Stimulated activated naive CD4-positive, alpha-beta T cell (primary cell): Measurements from ENCODE around the gene KRTAP10-1.
"Not testable (repeated sequence)": the region's sequence is repeated elsewhere in the genome, so short reads cannot be mapped to it uniquely, and the experiment has no call there.

ENCODE experiments used
- DNase-seq, 6 experiments: peaks; one replicate each; lab custom pipeline; 2025; lab: John Stamatoyannopoulos, UW

The KRTAP10-1 gene, protein sequence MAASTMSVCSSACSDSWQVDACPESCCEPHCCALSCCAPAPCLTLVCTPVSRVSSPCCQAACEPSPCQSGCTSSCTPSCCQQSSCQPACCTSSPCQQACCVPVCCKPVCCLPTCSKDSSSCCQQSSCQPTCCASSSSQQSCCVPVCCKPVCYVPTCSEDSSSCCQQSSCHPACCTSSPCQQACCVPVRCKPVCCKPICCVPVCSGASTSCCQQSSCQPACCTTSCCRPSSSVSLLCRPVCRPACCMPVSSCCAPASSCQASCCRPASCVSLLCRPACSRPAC

DNA sequence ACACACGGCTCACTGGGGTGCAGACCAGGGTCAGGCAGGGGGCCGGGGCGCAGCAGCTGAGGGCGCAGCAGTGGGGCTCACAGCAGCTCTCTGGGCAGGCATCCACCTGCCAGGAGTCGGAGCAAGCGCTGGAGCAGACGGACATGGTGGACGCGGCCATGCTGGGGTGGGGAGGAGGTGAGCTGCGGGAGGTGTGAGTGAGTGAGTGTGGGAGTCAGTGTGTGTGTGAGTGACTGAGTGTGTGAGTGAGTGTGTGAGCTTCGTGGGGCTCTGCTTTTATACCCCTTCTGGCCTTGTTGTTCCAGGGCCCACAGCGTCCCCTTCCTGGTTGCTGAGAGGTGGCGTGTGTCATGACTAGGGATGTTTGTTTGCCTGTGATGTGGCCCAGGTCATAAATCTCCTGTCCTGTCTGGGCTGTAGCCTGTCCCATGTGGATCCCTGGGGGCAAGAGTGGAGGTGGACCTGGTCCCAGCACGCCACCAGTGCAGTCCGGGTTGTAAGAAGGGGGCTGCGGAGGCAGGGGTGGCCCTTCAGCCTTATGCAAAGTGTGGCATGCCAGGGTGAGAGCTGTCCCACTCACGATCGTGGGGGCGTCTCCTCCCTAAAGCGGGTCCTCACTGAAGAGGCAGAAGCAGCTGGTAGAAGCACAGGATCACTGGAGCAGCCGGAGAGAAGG lies at the start of gene KRTAP10-1:
TSS of gene KRTAP10-1 (minus strand) at position 205 of the 676 bp plus-strand sequence. CDS start at position 160, 45 bp downstream.
- no peak for DNase-seq

DNA sequence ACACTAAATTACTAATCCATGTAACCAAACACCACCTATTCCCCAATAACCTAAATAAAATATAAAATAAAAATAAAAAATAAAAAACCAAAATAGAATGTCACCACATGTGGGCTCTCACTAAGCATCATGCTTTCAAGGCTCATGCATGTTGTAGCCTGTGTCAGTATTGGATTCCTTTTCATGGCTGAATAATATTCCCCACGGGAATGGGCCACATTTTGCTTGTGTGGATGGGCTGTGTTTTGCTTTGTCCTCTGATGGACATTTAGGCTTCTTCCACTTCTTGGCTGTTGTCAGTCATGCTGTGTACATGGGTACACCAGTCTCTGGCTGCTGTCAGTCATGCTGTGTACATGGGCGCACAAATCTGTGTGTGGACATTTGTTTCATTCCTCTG lies 49.1 kb upstream of the KRTAP10-1 start:
- DNase-seq: no peak

DNA sequence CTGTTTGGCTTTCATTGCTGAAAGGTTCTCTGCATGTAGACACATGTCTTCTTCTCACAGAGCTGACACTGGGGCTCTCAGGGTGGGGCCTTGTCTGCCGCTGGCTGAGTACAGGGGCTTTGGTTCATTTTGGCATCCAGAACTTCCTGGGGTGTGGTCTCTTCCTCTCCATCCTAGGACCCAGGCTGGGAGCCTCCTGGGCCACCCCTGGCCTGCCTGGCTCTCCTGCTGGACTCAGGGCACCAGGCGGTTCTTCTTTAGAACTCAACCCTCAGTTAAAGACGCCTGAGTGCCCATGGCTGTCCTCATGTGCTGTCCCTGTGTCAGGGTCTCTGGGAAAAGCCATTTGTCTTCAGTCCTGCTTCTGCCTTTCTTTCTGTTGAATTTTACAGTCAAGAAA lies 45.9 kb upstream of the KRTAP10-1 start:
- DNase-seq: no peak

DNA sequence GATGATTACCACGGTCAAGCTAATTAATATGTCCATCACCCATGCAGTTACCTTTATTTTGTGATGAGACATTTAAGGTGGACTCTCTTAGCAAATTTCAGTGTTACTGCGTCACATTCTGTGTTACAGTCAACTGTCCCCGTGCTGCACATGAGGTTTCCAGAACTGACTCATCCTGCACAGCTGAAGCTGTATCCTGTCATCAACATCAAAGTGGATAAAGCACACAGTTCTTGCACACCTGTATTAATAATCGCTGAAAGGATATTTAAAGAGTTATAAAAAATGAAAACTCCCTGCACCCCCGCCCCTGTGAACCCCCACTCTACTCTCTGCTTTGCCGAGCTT lies 43.8 kb upstream of the KRTAP10-1 start:
- DNase-seq: no peak

DNA sequence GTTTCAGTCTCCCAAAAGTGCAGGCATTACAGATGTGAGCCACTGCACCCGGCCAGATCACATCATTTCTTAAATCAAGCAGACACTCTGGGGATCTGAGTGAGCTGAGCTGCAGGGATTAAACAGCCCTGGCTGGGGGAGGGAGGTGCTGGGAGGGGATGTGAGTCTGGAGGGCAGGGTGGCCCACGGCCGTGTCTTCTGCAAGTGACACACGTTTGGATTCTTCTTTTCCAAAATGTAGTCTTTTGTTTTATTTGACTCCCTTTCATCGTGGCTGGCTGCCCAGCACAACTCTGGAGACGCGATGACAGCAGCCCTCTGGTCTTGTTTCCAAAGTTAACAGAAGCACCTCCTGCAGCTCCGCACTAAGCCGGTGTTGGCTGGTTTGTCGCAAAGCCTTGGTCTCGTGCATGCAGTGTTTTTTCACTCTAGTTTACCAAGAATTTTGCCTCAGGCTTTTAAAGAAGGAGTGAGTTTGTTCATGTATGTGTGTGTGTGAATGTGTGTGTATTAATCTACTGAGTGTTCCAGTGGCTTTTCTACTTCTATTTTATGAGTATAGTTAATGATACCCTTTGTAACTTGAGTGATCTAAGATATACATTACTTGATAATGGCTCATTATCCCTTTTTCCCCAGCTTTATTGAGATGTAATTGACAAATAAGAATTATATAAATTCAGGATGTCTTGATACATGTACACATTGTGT lies 43.2 kb upstream of the KRTAP10-1 start:
- DNase-seq: no peak

DNA sequence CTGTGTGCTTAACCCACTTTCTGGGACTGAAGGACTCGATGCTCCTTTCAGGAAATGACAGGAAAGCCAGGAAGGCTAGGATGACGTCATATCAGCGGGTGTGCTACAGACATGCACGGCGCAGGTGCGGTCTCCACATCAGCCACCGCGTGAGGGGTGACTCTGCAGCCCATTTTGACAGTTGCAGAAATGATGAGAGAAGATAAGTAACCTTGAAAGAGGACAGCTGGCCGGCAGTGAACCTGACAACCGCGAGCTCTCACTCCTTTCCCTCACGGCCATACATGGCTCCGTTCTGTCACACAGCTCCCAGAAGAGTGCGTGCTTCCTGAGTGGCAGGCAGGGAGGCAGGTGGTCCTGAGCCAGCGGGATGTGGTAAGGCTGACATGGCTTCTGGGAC lies 42.1 kb upstream of the KRTAP10-1 start:
- no peak for DNase-seq

DNA sequence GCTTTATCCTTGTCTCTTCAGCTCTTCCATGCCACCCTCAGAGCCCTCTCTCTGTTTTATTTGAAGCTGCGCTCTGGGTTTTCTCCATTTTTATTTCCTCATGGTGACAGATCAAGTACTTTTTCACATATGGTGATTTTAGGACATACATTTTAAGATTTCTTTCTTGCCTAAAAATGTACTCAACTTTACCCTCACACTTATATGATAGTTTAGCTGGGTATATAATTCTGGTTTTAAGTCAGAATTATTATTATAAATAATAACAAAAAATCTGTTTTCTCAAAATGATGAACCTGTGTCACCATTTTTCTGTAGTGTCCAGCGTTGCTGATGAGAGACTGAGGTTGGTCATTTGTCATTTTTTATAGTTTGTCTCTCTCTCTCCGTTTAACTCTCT lies 41.2 kb upstream of the KRTAP10-1 start:
- DNase-seq: no peak

DNA sequence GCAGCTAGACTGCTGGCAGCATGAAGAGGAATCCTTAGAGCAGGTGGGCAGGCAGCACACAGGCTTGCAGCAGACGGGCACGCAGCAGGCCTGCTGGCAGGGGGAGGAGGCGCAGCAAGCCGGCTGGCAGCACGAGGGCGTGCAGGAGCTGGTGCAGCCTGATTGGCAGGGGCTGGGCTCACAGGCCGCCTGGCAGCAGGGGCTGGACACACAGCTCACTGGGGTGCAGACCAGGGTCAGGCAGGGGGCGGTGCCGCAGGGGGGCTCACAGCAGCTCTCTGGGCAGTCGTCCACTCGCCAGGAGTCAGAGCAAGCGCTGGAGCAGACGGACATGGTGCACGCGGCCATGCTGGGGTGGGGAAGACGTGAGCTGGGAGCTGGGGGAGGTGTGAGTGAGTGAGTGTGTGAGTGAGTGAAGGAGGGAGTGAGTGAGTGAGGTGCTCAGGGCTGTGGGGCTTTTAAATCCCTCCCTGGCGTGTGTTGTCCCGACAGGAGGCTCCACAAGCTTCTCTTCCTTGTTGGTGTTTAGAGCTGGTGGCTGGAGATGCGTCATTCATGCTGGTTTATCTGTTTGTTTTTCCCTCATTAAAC lies 40.3 kb upstream of the KRTAP10-1 start, which contains the start of gene KRTAP10-5:
TSS of gene KRTAP10-5 (minus strand) at position 374 of the 591 bp plus-strand sequence. CDS start at position 348, 26 bp downstream.
- DNase-seq: not testable (repeated sequence)

DNA sequence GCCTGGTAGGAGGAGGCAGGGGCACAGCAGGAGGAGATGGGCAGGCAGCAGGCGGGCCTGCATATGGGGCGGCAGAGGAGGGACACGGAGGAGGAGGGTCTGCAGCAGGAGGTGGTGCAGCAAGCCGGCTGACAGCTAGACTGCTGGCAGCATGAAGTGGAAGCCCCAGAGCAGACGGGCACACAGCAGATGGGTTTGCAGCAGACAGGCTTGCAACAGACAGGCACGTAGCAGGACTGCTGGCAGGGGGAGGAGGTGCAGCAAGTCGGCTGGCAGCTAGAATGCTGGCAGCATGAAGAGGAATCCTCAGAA lies 39.8 kb upstream of the KRTAP10-1 start:
- DNase-seq: no peak

DNA sequence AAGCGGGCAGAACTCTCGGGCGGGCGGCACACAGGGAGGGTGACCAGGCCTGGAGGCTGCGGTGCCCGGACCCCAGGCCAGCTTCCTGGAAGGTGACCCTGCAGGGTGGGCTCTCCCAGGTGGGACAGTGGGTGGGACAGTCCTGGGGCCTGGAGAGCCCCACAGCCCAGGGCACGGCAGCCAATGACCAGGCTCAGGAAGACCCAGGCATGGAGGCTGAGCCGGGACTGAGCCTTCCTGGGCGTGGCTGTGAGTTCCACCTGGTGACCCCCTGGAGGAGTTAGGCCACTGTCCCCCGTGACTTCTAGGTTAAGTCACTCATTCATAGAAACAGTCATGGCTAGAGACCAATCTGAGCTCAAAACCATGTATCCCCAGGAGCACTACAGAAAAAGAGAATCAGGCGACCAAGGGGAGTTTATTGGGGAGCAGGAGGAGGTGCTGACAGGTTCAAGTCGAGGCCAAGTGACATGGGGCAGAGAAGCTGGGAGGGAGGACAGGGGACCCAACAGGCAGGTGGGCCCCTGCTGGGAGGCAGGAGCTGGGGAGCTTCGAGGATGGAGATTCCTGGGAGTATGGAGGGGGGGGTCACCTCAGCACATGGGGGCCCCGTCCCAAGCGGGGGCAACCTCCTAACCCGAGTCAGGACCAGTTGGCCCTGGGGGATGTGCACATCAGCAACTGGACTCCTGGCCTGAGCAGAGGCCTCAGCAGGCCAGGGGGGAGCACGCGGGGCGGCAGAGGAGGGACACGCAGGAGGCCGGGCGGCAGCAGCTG lies 39.2 kb upstream of the KRTAP10-1 start:
- no peak for DNase-seq

DNA sequence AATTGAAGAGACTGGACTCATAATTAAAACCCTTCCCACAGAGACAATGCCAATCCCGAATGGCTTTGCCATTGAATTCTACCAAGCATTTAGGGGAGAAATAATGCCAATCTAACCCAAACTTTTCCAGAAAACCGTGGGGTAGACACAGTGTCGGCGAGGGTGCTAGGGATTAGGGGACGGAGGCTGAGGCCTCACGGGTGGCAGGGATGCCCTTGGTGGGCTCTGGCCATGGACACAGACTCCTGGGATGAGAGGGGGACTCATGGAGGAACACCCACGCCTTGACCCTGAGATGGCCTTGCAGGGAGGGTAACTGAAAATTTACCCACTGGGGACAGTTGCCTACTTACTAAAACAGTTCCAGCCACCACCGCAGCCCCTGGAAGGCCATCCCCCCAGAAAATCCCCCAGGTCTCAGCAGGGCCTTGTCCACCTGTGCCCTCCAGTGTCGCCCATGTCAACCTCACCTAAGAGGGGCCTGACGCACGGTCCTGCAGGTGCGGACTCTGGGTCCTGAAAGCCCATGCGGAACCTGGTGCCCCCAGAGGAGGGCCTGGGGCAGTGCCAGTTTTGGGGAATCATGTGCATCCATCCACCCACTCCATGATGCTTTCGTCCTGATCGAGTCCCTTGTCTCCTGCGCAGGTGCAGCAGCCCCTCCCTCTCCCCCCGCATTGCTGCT lies 38.5 kb upstream of the KRTAP10-1 start:
- no peak for DNase-seq

DNA sequence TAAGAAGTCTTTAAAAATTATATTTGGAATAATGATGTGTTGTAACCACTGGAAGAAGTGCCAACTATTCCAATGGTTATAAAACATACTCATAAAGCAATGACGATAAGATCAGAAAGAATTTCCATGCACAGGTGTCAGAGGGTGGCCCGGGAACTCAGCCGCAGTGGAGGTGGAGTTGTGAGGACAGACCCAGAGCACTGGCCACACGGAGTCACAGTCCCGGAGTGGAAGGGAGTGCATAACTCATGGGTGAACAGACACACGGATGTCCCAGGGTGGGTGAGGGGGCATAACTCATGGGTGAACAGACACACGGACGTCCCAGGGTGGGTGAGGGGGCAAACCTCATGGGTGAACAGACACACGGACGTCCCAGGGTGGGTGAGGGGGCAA lies 36.0 kb upstream of the KRTAP10-1 start:
- DNase-seq: no peak

DNA sequence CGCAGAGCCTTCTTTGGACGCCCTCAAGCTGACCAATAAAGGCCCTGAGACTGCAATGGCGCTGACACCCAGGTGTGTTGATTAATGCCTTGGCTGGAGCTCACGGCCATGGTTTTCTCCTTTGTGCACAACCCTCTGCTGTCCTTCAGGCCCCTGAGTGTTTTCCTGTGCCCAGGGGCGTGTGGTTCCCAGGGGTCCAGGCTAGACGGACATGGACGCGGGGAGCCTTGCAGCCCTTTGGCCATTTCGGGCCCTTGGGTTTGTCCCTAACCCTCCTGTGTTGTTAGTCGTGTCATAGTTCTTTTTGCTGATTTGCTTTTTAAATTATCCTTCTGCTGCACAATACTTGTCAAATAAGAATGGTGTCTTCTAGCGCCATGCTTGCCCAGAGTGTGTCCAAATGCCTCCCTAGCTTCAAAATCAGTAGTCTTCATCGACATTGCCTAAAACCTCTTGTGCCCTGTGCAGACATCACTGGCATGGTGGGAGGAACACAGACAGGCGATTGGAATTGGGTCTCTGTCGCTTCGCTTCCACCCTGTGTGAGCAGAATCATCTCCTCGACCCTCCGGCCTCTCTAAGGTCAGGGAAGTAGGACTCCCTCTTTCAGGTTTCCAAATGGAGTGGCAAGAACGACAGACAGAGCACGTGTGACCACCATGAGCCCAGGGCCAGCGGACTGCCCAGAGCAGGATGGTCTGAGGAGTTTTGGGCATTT lies 35.5 kb upstream of the KRTAP10-1 start:
- DNase-seq: no peak

DNA sequence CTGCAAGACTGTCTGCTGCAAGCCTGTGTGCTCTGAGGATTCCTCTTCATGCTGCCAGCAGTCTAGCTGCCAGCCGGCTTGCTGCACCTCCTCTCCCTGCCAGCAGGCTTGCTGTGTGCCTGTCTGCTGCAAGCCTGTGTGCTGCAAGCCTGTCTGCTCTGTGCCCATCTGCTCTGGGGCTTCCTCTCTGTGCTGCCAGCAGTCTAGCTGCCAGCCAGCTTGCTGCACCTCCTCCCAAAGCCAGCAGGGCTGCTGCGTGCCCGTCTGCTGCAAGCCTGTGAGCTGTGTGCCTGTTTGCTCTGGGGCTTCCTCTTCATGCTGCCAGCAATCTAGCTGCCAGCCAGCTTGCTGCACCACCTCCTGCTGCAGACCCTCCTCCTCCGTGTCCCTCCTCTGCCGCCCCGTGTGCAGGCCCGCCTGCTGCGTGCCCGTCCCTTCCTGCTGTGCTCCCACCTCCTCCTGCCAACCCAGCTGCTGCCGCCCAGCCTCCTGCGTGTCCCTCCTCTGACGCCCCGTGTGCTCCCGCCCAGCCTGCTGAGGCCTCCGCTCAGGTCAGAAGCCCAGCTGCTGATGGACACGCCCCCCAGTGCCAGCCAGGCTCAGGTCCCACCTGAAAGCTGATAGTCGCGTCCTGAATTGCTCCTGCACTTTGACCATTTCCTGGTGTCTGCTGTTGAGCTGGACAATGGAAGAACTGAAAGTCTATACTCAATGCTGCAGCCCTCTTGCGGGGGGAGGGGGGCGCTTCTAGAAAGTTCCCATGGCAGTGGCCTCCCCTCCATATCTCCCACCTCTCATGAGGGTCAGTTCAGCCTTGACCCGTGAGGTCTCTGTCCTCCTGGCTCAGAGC lies 34.7 kb upstream of the KRTAP10-1 start:
- DNase-seq: no peak

DNA sequence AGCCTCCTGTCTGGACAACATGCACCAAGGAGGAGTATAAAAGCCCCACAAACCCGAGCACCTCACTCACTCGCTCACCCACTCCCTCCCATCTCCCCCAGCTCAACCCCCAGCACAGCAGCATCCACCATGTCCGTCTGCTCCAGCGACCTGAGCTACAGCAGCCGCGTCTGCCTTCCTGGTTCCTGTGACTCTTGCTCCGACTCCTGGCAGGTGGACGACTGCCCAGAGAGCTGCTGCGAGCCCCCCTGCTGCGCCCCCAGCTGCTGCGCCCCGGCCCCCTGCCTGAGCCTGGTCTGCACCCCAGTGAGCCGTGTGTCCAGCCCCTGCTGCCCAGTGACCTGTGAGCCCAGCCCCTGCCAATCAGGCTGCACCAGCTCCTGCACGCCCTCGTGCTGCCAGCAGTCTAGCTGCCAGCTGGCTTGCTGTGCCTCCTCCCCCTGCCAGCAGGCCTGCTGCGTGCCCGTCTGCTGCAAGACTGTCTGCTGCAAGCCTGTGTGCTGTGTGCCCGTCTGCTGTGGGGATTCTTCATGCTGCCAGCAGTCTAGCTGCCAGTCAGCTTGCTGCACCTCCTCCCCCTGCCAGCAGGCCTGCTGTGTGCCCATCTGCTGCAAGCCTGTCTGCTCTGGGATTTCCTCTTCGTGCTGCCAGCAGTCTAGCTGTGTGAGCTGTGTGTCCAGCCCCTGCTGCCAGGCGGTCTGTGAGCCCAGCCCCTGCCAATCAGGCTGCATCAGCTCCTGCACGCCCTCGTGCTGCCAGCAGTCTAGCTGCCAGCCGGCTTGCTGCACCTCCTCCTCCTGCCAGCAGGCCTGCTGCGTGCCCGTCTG lies 33.8 kb upstream of the KRTAP10-1 start, which contains the start of gene KRTAP10-4:
TSS of gene KRTAP10-4 (plus strand) at position 100 of the 827 bp plus-strand sequence. CDS start at position 130, 30 bp downstream.
- DNase-seq: not testable (repeated sequence)

DNA sequence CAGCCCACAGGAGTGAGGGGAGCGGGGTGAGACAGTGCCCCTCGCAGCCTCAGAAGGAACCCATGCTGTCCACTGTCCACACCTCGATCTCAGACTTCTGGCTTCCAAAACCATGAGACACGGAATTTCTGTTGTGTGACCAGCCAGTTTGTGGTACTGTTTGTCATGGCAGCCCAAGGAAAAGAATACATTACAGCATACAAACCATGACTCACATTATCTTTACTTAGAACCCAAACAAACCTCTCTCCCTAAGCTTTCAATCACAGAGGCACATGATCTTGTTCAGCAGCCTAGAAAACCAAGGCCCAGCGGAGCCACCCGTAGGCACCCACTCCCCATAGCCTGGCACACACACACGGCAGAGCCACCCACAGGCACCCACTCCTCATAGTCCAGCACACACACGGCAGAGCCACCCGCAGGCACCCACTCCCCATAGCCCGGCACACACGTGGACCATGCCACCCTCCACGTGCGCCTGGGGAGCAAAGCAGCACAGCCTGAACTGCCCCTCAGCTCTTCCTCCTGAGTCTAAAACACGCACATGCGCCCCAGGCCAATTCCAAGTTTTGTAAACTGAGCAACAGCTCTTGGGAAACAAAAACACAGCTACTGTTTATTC lies 33.1 kb upstream of the KRTAP10-1 start:
- no peak for DNase-seq

DNA sequence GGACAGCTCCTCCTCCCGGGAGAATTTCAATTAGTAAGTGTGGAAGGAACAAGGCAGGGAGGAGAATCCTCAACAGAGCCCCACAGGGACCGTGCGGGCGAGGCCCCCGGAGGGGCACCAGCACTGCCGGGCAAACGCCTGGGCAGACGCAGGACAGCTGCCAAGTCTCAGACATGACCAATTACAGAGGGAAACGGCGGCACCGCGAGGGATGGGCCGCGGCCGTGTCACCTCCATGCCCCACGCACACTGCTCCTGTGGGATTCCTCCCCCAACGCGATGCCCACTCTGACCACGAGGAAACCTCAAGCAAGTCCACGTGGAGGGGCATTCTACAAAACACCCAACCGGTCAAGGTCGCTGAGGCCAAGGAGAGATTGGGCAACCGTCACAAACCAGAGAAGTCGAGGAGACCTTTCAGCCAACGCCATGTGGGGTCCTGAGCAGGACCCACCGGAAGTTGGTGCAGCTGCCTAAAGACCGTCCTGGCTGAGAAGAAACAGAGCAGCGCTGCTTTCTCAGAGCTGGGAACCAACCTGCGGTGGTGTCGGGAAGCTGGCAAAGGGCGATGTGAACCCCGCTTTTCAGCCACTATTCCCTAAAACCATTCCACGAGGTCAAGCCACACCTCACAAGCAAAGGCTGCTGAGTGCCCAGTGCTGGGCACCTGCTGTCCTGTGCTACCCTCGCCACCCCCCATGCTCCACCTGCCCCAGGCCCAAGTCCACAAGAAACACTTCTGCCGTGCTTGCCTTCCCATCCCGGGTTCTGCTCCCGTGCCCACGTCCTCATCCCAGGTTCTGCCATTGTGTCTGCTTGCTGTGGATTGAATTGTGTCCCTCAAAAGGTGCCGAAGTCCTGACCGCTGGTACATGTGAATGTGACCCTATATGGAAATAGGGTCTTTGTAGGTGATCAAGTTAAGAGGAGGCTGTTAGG lies 32.1 kb upstream of the KRTAP10-1 start:
- no peak for DNase-seq
